Stimulated activated naive CD8-positive, alpha-beta T cell treated with anti-CD3 and anti-CD28 coated beads, Interleukin-15, Interleukin-2, amounts not matched to agents 100 ng/mL and 50 ng/mL, for 24 hours (primary cell): ENCODE data around the gene SLC22A13.

Source experiments
- H3K27ac Mint-ChIP-seq: one replicate; pipeline ENCODE4 v1.8.0; 2021; ENCODE audit warnings: mild to moderate bottlenecking, mixed read lengths
- H3K27me3 Mint-ChIP-seq: one replicate; pipeline ENCODE4 v1.8.0; 2021; ENCODE audit warnings: mixed read lengths
- H3K36me3 Mint-ChIP-seq: one replicate; pipeline ENCODE4 v1.8.0; 2021; ENCODE audit warnings: low read depth, mixed read lengths
- H3K4me1 Mint-ChIP-seq: one replicate; pipeline ENCODE4 v1.8.0; 2021; ENCODE audit warnings: low read depth, mixed read lengths
- H3K4me3 Mint-ChIP-seq: one replicate; pipeline ENCODE4 v1.8.0; 2021; ENCODE audit warnings: mild to moderate bottlenecking, mixed read lengths
- H3K9me3 Mint-ChIP-seq: one replicate; pipeline ENCODE4 v1.8.0; 2021; ENCODE audit warnings: mixed read lengths

The SLC22A13 gene

DNA sequence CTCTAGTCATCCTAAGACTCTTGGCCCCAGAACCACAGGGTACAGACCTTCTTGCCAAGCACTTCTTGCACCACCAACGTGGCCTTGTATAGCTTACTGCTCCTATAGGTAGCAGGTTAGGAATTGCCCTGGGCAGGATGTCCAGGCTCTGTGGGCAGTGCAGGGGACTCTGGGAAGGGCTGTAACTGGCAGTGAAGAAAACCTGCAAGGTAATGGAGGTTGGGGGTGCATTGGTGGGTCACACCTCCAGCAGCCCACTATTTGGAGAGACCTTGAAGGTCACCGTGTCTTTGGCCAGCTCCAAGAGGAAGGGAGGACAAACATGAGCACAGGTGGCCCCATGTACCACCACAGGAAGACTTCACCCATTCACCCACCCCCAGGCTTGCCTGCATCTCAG is 59.6 kb downstream of the SLC22A13 start:
- Mint-ChIP-seq H3K36me3 (no peaks in the 10 kb centered on the region), H3K27ac (no peak overlapping the region), H3K9me3 (no peaks in the 10 kb centered on the region), H3K4me1 (no peaks in the 10 kb centered on the region), H3K27me3 (peaks cover 4% of the 10 kb centered on the region), H3K4me3 (no peak overlapping the region)

- no peak overlapping the region for H3K4me3 Mint-ChIP-seq
- no peaks in the 10 kb centered on the region for H3K4me1 Mint-ChIP-seq
- H3K9me3 Mint-ChIP-seq, result no peaks in the 10 kb centered on the region
- H3K27me3 Mint-ChIP-seq, result peaks cover 4% of the 10 kb centered on the region
- H3K36me3 Mint-ChIP-seq, result no peaks in the 10 kb centered on the region
- H3K27ac Mint-ChIP-seq, result no peak overlapping the region
Observed at GRCh38 chr3:38327335-38328009, 61.9 kb downstream of the SLC22A13 start.
